Mononuclear cell (primary cell): ENCODE data around the gene PGLYRP4. TPM values are rescaled to one million over a fixed set of nuclear protein-coding genes. Genes with fewer than 3 reads are reported as not detected.

Experiments
- total RNA-seq: library from RNA; depleted of rRNA; stranded (reverse); fragments of >200 nt; gene quantifications from one replicate; pipeline ENCODE4 v1.2.3, GENCODE V29; 2012

Gene PGLYRP4
- total RNA-seq, 1 donor, result not detected

Other genes with a start within 250 kb of the PGLYRP4 start
- not detected for gene SPRR2F, start 235.3 kb downstream of the PGLYRP4 start, total RNA-seq
- gene SPRR2G, start 198.0 kb downstream of the PGLYRP4 start, total RNA-seq, result not detected
- not detected for gene LELP1, start 145.4 kb downstream of the PGLYRP4 start, total RNA-seq
- not detected for gene PRR9, start 131.3 kb downstream of the PGLYRP4 start, total RNA-seq
- not detected for gene LORICRIN, start 89.2 kb downstream of the PGLYRP4 start, total RNA-seq
- gene PGLYRP3, start 35.9 kb downstream of the PGLYRP4 start, total RNA-seq, result not detected
- 5,352 TPM for gene S100A9, start 9.0 kb upstream of the PGLYRP4 start, total RNA-seq
- 428 TPM for gene S100A12, start 26.8 kb upstream of the PGLYRP4 start, total RNA-seq
- 801 TPM for gene S100A8, start 42.2 kb upstream of the PGLYRP4 start, total RNA-seq
- not detected for gene S100A7A, start 67.7 kb upstream of the PGLYRP4 start, total RNA-seq
- not detected for gene S100A7, start 111.8 kb upstream of the PGLYRP4 start, total RNA-seq
- 283 TPM for gene S100A6, start 187.2 kb upstream of the PGLYRP4 start, total RNA-seq
- gene S100A5, start 192.1 kb upstream of the PGLYRP4 start, total RNA-seq, result not detected
- 793 TPM for gene S100A4, start 197.0 kb upstream of the PGLYRP4 start, total RNA-seq
- gene S100A3, start 200.4 kb upstream of the PGLYRP4 start, total RNA-seq, result not detected
- gene S100A2, start 217.0 kb upstream of the PGLYRP4 start, total RNA-seq, result 0.21 TPM